Kidney (tissue), 14 donors: ENCODE measurements around the gene GRM7. TPM values are rescaled to one million over a fixed set of nuclear protein-coding genes. Genes with fewer than 3 reads are reported as not detected.

ENCODE experiments used
- DNase-seq, 5 donors: peaks; one replicate each; pipeline ENCODE4 v3.0.0-alpha.2; 2013 to 2020
- FAIRE-seq: peaks from 2 replicates; lab custom pipeline; 2012; peaks lifted over from hg19 to GRCh38; lab: Jason Lieb, UNC
- H3K27ac ChIP-seq, 2 donors: one replicate each; pipeline ENCODE4 v1.7.0; 2013; ENCODE audit warnings: low read depth in 2 of 2, low read length in 2 of 2, inconsistent platforms in 1 of 2
- H3K27me3 ChIP-seq: one replicate; pipeline ENCODE4 v1.7.1; 2013; ENCODE audit warnings: low read length, inconsistent platforms; ENCODE audit not compliant: control insufficient read depth, insufficient read depth
- H3K36me3 ChIP-seq, 3 donors: one replicate each; pipeline versions ENCODE4 v1.7.0 to v1.7.1; 2013; ENCODE audit warnings: low read length in 3 of 3, control low read depth in 1 of 3, inconsistent platforms in 1 of 3; ENCODE audit not compliant: insufficient read depth in 3 of 3, control insufficient read depth in 2 of 3
- H3K4me1 ChIP-seq, 3 donors: one replicate each; pipeline versions ENCODE4 v1.7.0 to v1.7.1; 2013; ENCODE audit warnings: low read length in 3 of 3, inconsistent platforms in 1 of 3, low read depth in 1 of 3; ENCODE audit not compliant: control insufficient read depth in 2 of 3, insufficient read depth in 2 of 3
- H3K4me3 ChIP-seq, 3 donors: one replicate each; pipeline versions ENCODE4 v1.7.0 to v1.8.1; 2013; ENCODE audit warnings: low read length in 3 of 3, control low read depth in 1 of 3, inconsistent platforms in 1 of 3
- H3K9ac ChIP-seq, 3 donors: one replicate each; pipeline versions ENCODE4 v1.7.0 to v1.7.1; 2013; ENCODE audit warnings: low read length in 3 of 3, control low read depth in 1 of 3, inconsistent platforms in 1 of 3
- H3K9me3 ChIP-seq, 3 donors: one replicate each; pipeline versions ENCODE4 v1.7.0 to v1.7.1; 2013; ENCODE audit warnings: low read length in 3 of 3, control low read depth in 1 of 3, inconsistent platforms in 1 of 3; ENCODE audit not compliant: control insufficient read depth in 2 of 3, insufficient read depth in 1 of 3
- CTCF ChIP-seq: IDR thresholded peaks from 3 replicates; pipeline ENCODE4 v1.5.1; 2012; ENCODE audit warnings: mild to moderate bottlenecking, moderate library complexity, borderline replicate concordance; ENCODE audit not compliant: insufficient read depth; ENCODE audit errors: extremely low read depth
- intact Hi-C: fragments of 100-400 bp; cut with DNase I; formaldehyde crosslinking; loops from one replicate; pipeline ENCODE4 v1.11.1; 2022
- polyA plus RNA-seq: library from polyadenylated mRNA; stranded (reverse); fragments of 350-450 nt; fragmentation: Illumina TruSeq; extraction: RNeasy Lipid Tissue Mini Kit (QIAGEN cat#74804); gene quantifications from one replicate; pipeline ENCODE4 v1.2.3, GENCODE V29; 2014; ENCODE audit warnings: low read depth, low replicate concordance; ENCODE audit not compliant: insufficient read depth
- total RNA-seq: library from RNA; stranded (reverse); fragmentation: NEBNext Ultra II Directional; extraction: Animal tissue kit (Norgen Biotek cat#: 25700); gene quantifications from one replicate; pipeline ENCODE4 v1.2.1, GENCODE V29; 2021
- donor health status: control.
- donor health status: control.
- donor health status: control.
- donor health status: control.
- donor health status: control.
- donor health status: DM: yes; HTN: yes; CAD: no.
- donor health status: Normal renal cell carcinoma (clear cell type).

The GRM7 gene
- total and polyA plus RNA-seq, 2 donors from 2014 or later, result 0.16 TPM; not detected in 1

- no peak for TF ChIP-seq CTCF
- no peaks in the 10 kb centered on the region for H3K27me3 ChIP-seq
- no peaks in the 10 kb centered on the region for H3K36me3 ChIP-seq
- intact Hi-C loops, result no loop called here
- no peak overlapping the region for H3K4me3 ChIP-seq
- no peaks in the 10 kb centered on the region for H3K9me3 ChIP-seq
- H3K4me1 ChIP-seq, result no peaks in the 10 kb centered on the region
- H3K9ac ChIP-seq, result no peak overlapping the region
- H3K27ac ChIP-seq, result no peak overlapping the region
- DNase-seq, result no peak
- no peak for FAIRE-seq
Measured at GRCh38 chr3:7158516-7158915, 297.6 kb downstream of the GRM7 start.

GRCh38 chr3:7160689-7161088, 299.8 kb downstream of the GRM7 start:
- TF ChIP-seq CTCF, result no peak
- H3K4me3 ChIP-seq, result no peak overlapping the region
- no peaks in the 10 kb centered on the region for H3K36me3 ChIP-seq
- no peaks in the 10 kb centered on the region for H3K27me3 ChIP-seq
- intact Hi-C loops, result no loop called here
- DNase-seq, result no peak
- no peak overlapping the region for H3K27ac ChIP-seq
- H3K4me1 ChIP-seq, result no peaks in the 10 kb centered on the region
- H3K9ac ChIP-seq, result no peak overlapping the region
- no peaks in the 10 kb centered on the region for H3K9me3 ChIP-seq
- no peak for FAIRE-seq

- intact Hi-C loops, result no loop called here
- TF ChIP-seq CTCF, result no peak
Measured at GRCh38 chr3:7166460-7166859, 305.5 kb downstream of the GRM7 start.

GRCh38 chr3:7171493-7171892, 310.6 kb downstream of the GRM7 start:
- Histone ChIP-seq H3K27me3 (no peaks in the 10 kb centered on the region), H3K4me1 (no peaks in the 10 kb centered on the region), H3K9ac (no peak overlapping the region), H3K36me3 (no peaks in the 10 kb centered on the region), H3K27ac (no peak overlapping the region), H3K9me3 (peaks cover 0 to 4% (median 0%) of the 10 kb centered on the region in 3 donors), H3K4me3 (no peak overlapping the region)
- no peak for TF ChIP-seq CTCF
- FAIRE-seq (no peak), DNase-seq (no peak)
- intact Hi-C loops, result no loop called here

More at GRCh38 chr3:7166460-7166859, 305.5 kb downstream of the GRM7 start:
- H3K27ac ChIP-seq, result no peak overlapping the region
- H3K36me3 ChIP-seq, result no peaks in the 10 kb centered on the region
- H3K9ac ChIP-seq, result no peak overlapping the region
- H3K9me3 ChIP-seq, result peaks cover 0 to 4% (median 0%) of the 10 kb centered on the region in 3 donors
- DNase-seq (no peak), FAIRE-seq (no peak)
- H3K4me3 ChIP-seq, result no peak overlapping the region
- no peaks in the 10 kb centered on the region for H3K27me3 ChIP-seq
- no peaks in the 10 kb centered on the region for H3K4me1 ChIP-seq
